ENCODE data around the gene CBY2. TPM values are rescaled to one million over a fixed set of nuclear protein-coding genes. Genes with fewer than 3 reads are reported as not detected.

Gene CBY2
- total and polyA plus RNA-seq, 8 donors: not detected

DNA sequence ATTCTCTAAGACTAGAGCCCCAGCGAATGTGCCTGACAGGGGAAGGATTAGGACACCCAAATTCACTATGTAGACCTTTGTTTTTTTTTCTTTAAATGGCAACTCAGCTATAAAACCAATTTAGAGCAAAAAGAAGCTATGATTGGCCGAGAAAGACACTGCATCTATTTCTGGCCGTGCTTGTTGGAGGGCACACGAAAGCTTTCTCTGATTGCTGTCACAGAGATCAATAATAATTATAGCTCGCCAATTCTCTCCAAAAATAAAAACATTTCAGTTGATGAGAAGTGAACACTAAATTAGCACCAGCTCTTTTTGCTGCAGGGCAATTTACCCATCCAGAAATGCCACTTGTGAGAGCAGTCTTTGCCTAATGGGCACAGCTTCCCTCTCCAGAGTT lies 31.2 kb downstream of the CBY2 start:
- 84 to 95% (median 88%) methylated on average over 5 of the region's 5 CpGs for WGBS, 5 donors
- Histone ChIP-seq H3K4me1 (no peaks in the 10 kb centered on the region), H3K27ac (no peak overlapping the region), H3K9me3 (no peaks in the 10 kb centered on the region), H3K36me3 (no peaks in the 10 kb centered on the region), H3K27me3 (no peaks in the 10 kb centered on the region), H3K4me3 (no peak overlapping the region)
- DNase-seq: no peak
- intact Hi-C loops (cut with DNase I; ENCODE audit: low total_unique reads): no loop called here
- TF ChIP-seq POLR2A (IDR thresholded peaks at IDR 0.05) (no peak), POLR2AphosphoS5 (IDR thresholded peaks at IDR 0.05) (no peak), EP300 (IDR thresholded peaks at IDR 0.05) (no peak)
- TF ChIP-seq, protein P1, sequence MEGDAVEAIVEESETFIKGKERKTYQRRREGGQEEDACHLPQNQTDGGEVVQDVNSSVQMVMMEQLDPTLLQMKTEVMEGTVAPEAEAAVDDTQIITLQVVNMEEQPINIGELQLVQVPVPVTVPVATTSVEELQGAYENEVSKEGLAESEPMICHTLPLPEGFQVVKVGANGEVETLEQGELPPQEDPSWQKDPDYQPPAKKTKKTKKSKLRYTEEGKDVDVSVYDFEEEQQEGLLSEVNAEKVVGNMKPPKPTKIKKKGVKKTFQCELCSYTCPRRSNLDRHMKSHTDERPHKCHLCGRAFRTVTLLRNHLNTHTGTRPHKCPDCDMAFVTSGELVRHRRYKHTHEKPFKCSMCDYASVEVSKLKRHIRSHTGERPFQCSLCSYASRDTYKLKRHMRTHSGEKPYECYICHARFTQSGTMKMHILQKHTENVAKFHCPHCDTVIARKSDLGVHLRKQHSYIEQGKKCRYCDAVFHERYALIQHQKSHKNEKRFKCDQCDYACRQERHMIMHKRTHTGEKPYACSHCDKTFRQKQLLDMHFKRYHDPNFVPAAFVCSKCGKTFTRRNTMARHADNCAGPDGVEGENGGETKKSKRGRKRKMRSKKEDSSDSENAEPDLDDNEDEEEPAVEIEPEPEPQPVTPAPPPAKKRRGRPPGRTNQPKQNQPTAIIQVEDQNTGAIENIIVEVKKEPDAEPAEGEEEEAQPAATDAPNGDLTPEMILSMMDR (IDR thresholded peaks at IDR 0.05): no peak

GRCh38 chr13:45737571-45738017 lies 35.5 kb downstream of the CBY2 start:
- intact Hi-C loops (cut with DNase I; ENCODE audit: low total_unique reads): no loop called here
- no peaks in the 10 kb centered on the region for H3K36me3 ChIP-seq
- no peak overlapping the region for H3K27ac ChIP-seq
- DNase-seq: no peak
- TF ChIP-seq POLR2A (IDR thresholded peaks at IDR 0.05): no peak
- TF ChIP-seq, protein P1 (IDR thresholded peaks at IDR 0.05): no peak
- no peak for TF ChIP-seq POLR2AphosphoS5 (IDR thresholded peaks at IDR 0.05)
- TF ChIP-seq EP300 (IDR thresholded peaks at IDR 0.05): no peak
- no peaks in the 10 kb centered on the region for H3K4me1 ChIP-seq
- no peak overlapping the region for H3K4me3 ChIP-seq
- no peaks in the 10 kb centered on the region for H3K27me3 ChIP-seq
- no peaks in the 10 kb centered on the region for H3K9me3 ChIP-seq
- 39 to 52% (median 44%) methylated on average over 2 of the region's 2 CpGs for WGBS, 5 donors

GRCh38 chr13:45742985-45743384 lies 40.9 kb downstream of the CBY2 start:
- 77 to 93% (median 88%) methylated on average over 5 of the region's 5 CpGs for WGBS, 5 donors
- Histone ChIP-seq H3K27ac (no peak overlapping the region), H3K4me1 (no peaks in the 10 kb centered on the region), H3K27me3 (no peaks in the 10 kb centered on the region), H3K4me3 (no peak overlapping the region), H3K36me3 (no peaks in the 10 kb centered on the region), H3K9me3 (no peaks in the 10 kb centered on the region)
- no peak for DNase-seq
- TF ChIP-seq, protein P1 (IDR thresholded peaks at IDR 0.05): no peak
- TF ChIP-seq POLR2A (IDR thresholded peaks at IDR 0.05) (no peak), POLR2AphosphoS5 (IDR thresholded peaks at IDR 0.05) (no peak), EP300 (IDR thresholded peaks at IDR 0.05) (no peak)
- intact Hi-C loops (cut with DNase I; ENCODE audit: low total_unique reads): no loop called here

DNA sequence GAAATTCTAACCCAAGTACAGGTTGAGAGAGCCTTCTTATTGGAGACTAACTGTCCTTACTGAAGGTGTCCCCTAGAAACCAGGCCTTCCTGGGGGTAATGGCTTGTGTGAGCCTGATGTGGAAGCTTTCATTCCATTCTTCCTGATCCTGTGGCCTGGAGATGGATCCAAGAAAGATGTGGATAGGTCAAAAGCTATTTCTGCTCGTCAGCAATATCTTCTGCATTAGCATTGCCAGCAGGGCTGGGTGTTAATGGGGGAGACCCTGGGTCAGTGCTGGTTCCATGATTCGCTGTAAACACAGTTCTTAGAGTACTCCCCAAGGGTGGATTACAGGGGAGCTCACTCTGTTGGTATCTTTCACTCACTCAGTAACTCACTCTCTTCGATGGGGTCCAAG lies 42.9 kb downstream of the CBY2 start:
- DNase-seq: no peak
- H3K4me1 ChIP-seq: no peaks in the 10 kb centered on the region
- 84 to 89% (median 87%) methylated on average over 3 of the region's 3 CpGs for WGBS, 5 donors
- H3K36me3 ChIP-seq: no peaks in the 10 kb centered on the region
- no peaks in the 10 kb centered on the region for H3K9me3 ChIP-seq
- intact Hi-C loops (cut with DNase I; ENCODE audit: low total_unique reads): no loop called here
- no peak overlapping the region for H3K4me3 ChIP-seq
- H3K27me3 ChIP-seq: no peaks in the 10 kb centered on the region
- H3K27ac ChIP-seq: no peak overlapping the region
- TF ChIP-seq POLR2AphosphoS5 (IDR thresholded peaks at IDR 0.05) (no peak), POLR2A (IDR thresholded peaks at IDR 0.05) (no peak), EP300 (IDR thresholded peaks at IDR 0.05) (no peak)
- TF ChIP-seq, protein P1 (IDR thresholded peaks at IDR 0.05): no peak

Measured in stomach (tissue), 9 donors.